GM21528 (cell line): Measurements from ENCODE around the gene RIIAD1.
"Not testable (repeated sequence)": the region's sequence is repeated elsewhere in the genome, so short reads cannot be mapped to it uniquely, and the experiment has no call there.

Source experiments
- ATAC-seq: cut with Tn5 transposase; IDR thresholded peaks from one replicate; pipeline ENCODE4 v1.9.1; 2021; ENCODE audit warnings: mild to moderate bottlenecking, moderate library complexity; ENCODE audit not compliant: unreplicated experiment, low FRiP score

Gene RIIAD1, protein sequence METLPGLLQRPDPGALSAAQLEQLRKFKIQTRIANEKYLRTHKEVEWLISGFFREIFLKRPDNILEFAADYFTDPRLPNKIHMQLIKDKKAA

GRCh38 chr1:151720974-151721787 is at the start of gene RIIAD1:
Gene RIIAD1 (plus strand): TSS chr1:151721522. CDS start chr1:151721537, 15 bp downstream.
- ATAC-seq: no peak

- no peak for ATAC-seq
Observed at GRCh38 chr1:151673407-151673806, 47.9 kb upstream of the RIIAD1 start.

DNA sequence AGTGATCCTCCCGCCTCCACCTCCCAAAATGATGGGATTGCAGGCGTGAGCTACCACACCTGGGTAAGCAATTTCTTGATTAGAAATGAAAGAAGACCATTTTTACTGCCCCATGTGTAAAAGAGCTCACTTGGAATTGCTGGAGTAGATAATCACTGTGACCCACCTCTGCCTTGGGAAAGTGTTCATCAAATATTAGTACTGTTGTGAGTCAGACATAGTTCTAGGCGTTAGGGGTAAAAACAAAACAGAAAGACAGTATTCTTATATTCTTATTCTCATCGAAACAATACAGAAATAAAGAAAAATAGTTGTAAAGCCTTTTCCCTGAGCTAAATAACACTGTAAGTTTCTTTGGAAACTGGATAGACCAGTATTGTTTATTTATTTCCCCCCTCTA is 40.9 kb upstream of the RIIAD1 start:
- no peak for ATAC-seq

GRCh38 chr1:151680826-151681225 is 40.5 kb upstream of the RIIAD1 start:
- no peak for ATAC-seq

GRCh38 chr1:151681923-151682322 is 39.4 kb upstream of the RIIAD1 start:
- ATAC-seq: no peak

DNA sequence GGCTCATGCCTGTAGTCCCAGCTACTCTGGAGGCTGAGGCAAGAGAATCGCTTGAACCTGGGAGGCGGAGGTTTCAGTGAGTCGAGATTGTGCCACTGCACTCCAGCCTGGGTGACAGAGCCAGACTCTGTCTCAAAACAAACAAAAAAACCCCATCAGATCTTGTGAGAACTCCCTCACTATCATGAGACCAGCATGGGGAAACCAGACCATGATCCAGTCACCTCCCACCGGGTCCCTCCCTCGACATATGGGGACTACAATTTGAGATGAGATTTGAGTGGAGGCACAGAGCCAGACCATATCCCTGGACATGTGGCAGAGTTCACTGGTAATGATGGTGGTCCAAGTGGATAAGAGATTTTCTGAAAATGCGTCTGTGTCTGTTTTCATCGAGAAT is 38.4 kb upstream of the RIIAD1 start:
- ATAC-seq: not testable (repeated sequence)

- no peak for ATAC-seq
Observed at GRCh38 chr1:151684128-151684527, 37.2 kb upstream of the RIIAD1 start.

DNA sequence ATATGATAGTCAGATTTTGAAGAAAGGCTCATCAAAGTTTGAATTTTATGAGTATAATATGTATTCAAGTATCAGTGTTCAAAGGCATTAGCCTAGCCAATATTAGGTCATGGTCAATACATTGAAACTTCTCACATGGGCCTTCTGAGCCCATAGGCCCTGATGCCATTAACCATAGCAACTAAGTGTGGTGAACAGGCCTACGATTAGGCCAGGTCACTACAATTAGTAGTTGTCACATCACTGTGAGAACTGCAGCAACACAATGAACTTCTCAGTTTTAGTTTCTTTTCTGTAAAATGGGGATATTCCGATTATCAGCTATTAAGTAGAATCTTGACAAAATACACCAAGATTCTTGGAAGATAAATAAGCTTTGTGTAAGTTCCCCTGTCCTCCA is 34.8 kb upstream of the RIIAD1 start:
- no peak for ATAC-seq

- no peak for ATAC-seq
Observed at GRCh38 chr1:151689494-151689893, 31.8 kb upstream of the RIIAD1 start.

GRCh38 chr1:151692226-151692625 is 29.1 kb upstream of the RIIAD1 start:
- no peak for ATAC-seq

- no peak for ATAC-seq
Observed at GRCh38 chr1:151693057-151693651, 28.2 kb upstream of the RIIAD1 start.

GRCh38 chr1:151701515-151701914 is 19.8 kb upstream of the RIIAD1 start:
- ATAC-seq: no peak

- no peak for ATAC-seq
Observed at GRCh38 chr1:151702936-151703335, 18.4 kb upstream of the RIIAD1 start.

DNA sequence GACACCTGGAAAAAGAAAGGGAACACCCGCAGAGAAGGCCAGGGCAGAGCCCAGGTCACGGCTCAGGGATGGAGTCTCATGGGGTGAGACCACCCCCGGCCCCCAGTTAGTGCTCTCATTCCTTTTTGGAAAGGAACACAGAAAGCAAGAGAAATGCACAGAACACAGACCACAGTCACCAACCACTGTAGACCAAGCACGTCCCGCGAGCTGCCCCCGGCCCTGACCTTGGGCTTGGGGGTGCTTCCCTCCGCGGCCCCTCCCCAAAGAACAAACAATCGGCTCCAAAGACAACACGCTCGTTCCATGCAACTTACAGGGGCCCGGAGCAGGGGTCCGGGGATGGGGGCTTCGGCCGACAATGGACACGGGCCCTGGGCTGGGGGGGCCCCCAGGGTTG is 17.5 kb upstream of the RIIAD1 start:
- no peak for ATAC-seq

- no peak for ATAC-seq
Observed at GRCh38 chr1:151704246-151704645, 17.1 kb upstream of the RIIAD1 start.

DNA sequence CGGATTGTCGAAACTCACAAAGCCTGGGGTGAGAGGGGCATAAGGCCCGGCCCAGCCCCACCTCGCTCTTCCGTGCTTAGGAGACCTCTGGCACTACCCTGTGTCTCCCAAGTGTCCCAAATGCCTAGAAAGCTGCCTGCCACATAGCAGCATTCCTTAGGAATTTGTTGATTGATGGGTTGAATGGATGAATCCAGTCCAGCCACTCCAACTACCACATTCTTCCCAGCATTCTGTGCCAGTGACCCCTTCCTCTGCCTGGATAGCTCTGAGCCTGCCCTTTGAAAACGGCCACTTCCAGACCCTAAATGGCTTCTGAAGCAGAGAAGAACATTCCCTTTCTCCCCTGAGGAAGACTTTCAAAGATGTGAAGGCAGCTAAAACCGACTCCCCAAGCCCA is 16.2 kb upstream of the RIIAD1 start:
- ATAC-seq: no peak

DNA sequence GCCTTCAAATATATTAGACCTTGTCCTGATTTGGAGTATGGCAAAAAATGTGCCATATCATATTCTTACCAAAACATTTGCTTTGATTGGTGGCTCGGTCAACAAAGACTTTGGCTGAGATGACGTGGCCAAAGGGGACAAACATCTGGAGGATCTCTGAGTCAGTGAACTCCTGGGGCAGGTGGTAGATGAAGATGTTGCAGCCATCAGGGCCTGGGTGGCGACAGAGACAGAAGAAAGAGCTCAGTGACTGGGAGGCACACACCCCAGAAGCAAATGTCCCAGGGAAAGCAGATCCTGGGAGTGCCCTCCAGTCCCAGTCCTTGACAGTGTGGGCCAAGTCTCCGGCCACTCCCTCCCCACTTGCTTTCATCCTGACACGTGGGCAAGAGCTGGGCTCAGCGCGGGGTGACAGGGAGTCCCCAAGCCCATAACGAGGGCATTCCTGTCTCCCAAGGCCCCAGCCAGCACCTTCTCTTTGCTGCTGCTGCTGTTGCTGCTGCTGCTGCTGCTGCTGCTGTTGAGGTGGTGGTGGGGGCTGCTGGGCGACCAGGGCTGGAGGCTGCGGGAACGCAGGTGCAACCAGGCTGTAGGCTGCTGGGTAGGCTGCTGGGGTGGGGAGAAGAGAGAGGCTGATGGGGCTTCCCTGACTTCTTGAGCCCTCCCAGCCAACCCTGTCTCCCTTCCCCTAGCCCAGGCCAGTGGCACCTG is 15.4 kb upstream of the RIIAD1 start:
- ATAC-seq: no peak

DNA sequence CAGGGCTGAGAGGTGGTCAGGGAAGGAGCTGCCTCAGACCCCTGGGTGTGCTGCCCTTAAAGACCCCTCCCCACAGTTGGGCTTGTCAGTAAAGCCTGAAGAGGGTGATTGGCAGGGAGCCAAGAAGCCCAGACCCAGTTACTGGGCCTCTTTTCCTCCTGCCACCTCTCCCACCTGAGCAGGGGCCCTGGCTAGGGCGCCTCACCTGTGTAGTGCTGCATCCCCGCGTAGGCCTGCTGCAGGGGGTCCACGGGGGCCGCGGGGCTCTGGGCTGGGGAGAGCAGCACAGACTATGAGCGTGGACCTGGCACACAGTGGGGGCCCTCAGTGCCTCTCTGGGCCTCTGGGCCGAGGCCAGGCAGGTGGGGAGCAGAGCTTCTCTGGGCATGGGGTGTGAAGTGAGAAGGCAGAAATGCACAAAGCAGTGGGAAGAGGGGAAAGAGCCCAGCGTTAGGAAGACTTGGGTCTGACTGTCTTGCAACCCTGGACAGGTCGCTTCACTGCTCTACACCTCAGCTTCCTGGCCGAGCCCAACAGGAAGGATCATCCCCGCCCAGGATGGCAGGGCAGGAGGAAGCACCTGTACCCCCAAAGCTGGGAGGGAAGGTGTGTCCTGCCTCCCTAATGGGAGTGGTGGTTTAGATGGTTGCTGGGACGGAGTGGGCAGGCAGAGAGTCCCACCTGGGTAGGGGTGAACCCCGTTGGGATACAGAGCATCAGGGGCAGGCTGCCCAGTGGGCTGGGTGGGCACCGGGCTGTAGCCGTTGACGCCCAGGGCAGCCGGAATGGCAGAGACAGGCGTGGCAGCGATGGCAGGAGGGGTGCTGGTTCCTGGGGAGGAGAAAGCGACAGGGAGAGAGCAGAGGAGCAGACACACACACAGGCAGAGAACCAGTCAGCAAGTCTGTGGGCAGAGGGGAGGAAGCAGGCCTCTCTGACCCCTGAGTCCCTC is 14.6 kb upstream of the RIIAD1 start:
- ATAC-seq: no peak

DNA sequence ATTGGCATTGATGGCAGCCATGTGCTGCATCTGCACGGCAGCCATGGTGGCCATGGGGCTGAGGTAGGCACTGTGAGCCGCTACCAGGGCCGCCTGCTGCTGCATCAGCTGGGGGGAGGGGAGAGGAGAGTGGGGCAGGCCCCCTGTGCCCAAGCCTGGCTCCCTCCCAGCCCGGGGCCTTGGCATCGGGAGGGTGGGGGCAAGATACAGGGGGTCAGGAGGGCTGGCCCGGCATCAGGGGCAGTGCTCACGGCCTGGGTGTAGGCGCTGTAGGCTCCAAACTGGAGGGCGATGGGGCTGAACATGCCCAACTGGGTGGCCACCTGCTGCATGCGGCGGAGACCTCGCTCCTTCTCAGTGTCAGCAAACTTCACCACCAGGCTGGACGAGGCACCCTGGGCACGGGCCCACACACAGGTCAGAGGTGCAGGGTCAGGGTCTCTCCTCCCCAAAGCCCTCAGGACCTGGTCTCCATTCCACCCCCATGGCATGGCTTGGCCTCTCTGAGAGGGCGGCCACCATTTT is 13.7 kb upstream of the RIIAD1 start:
- no peak for ATAC-seq

- ATAC-seq: no peak
Observed at GRCh38 chr1:151708891-151709290, 12.4 kb upstream of the RIIAD1 start.
